ENCODE measurements around the gene ARSK. TPM values are rescaled to one million over a fixed set of nuclear protein-coding genes. Genes with fewer than 3 reads are reported as not detected.

The ARSK gene
- total and polyA plus RNA-seq, 2 experiments from 2014 or later = 23.2 to 40.8 TPM

GRCh38 chr5:95520206-95520605 lies 34.7 kb upstream of the ARSK start:
- ATAC-seq = no peak

DNA sequence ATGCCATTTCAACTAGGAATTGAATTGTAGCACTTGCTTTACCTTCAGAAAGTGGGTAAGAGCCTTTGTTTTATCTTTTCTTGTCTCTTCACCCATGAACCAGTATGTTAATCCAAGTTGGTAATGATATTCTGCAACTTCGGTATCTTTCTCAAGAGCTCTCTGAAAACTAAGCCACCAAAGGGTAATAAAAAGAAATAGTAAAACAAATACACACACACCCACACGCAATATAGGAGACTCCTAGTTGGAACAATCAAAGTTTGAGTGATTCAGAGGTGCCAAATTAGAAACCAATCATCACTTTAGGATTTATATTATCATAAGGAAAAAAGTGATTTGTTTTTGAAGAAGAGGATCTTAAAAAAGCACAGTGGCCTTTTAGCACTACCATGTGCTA lies 30.5 kb upstream of the ARSK start:
- peaks cover 45% of the 10 kb centered on the region for H3K36me3 Mint-ChIP-seq (ENCODE audit: low read depth)
- no peak for TF ChIP-seq JUNB (IDR thresholded peaks at IDR 0.05; ENCODE audit: unreplicated experiment)

More at GRCh38 chr5:95520206-95520605, 34.7 kb upstream of the ARSK start:
- H3K4me3 Mint-ChIP-seq = no peak overlapping the region
- H3K27me3 ChIP-seq (ENCODE audit: insufficient read depth) = no peaks in the 10 kb centered on the region
- no peaks in the 10 kb centered on the region for H4K20me1 ChIP-seq (replicated peaks; ENCODE audit: insufficient read depth)
- peaks cover 26% of the 10 kb centered on the region for H3K36me3 Mint-ChIP-seq (ENCODE audit: low read depth)
- no peak overlapping the region for H3K4me2 ChIP-seq
- H3K4me3 ChIP-seq = no peak overlapping the region
- H2AFZ ChIP-seq = no peak overlapping the region
- no peaks in the 10 kb centered on the region for H3F3A ChIP-seq (replicated peaks; ENCODE audit: low read depth)
- no peak for DNase-seq (ENCODE audit: low spot score)
- H3K27me3 Mint-ChIP-seq (ENCODE audit: insufficient read depth, low read depth, poor library complexity) = no peaks in the 10 kb centered on the region
- H3K79me2 ChIP-seq (replicated peaks; ENCODE audit: insufficient read depth) = no peaks in the 10 kb centered on the region
- no peak overlapping the region for H3K27ac ChIP-seq (ENCODE audit: low read depth)
- H3K27ac Mint-ChIP-seq = no peak overlapping the region
- H3K4me1 Mint-ChIP-seq = no peaks in the 10 kb centered on the region
- TF ChIP-seq CTCF (conservative IDR thresholded peaks at IDR 0.05; ENCODE audit: low read depth in 2 of 2) = no peak
- TF ChIP-seq REST (IDR thresholded peaks at IDR 0.05; ENCODE audit: unreplicated experiment) = no peak
- H3K36me3 ChIP-seq (ENCODE audit: insufficient read depth) = peaks cover 7% of the 10 kb centered on the region; the same call in 1 of the 2 replicates
- no peaks in the 10 kb centered on the region for H3K9me3 Mint-ChIP-seq
- H3K9me2 ChIP-seq (ENCODE audit: insufficient read depth) = no peaks in the 10 kb centered on the region
- no peaks in the 10 kb centered on the region for H3K4me1 ChIP-seq (ENCODE audit: insufficient read depth)

More for the DNA sequence above, 30.5 kb upstream of the ARSK start:
- Histone ChIP-seq H3K4me3 (no peak overlapping the region), H2AFZ (no peak overlapping the region), H3K27me3 (ENCODE audit: insufficient read depth) (no peaks in the 10 kb centered on the region), H3K4me1 (ENCODE audit: insufficient read depth) (no peaks in the 10 kb centered on the region), H3F3A (replicated peaks; ENCODE audit: low read depth) (no peaks in the 10 kb centered on the region), H3K4me2 (no peak overlapping the region), H3K9me2 (ENCODE audit: insufficient read depth) (no peaks in the 10 kb centered on the region), H3K27ac (ENCODE audit: low read depth) (no peak overlapping the region), H3K79me2 (replicated peaks; ENCODE audit: insufficient read depth) (no peaks in the 10 kb centered on the region), H4K20me1 (replicated peaks; ENCODE audit: insufficient read depth) (no peaks in the 10 kb centered on the region), H3K36me3 (ENCODE audit: insufficient read depth) (peaks cover 7% of the 10 kb centered on the region; the same call in 1 of the 2 replicates)
- DNase-seq (ENCODE audit: low spot score) (no peak), ATAC-seq (no peak)
- Mint-ChIP-seq H3K9me3 (no peaks in the 10 kb centered on the region), H3K27ac (no peak overlapping the region), H3K4me1 (no peaks in the 10 kb centered on the region), H3K27me3 (ENCODE audit: insufficient read depth, low read depth, poor library complexity) (no peaks in the 10 kb centered on the region), H3K4me3 (no peak overlapping the region)

All from GM23338 (cell line).